HepG2 (cell line): Measurements from ENCODE around the gene OR2AG1. TPM values are rescaled to one million over a fixed set of nuclear protein-coding genes. Genes with fewer than 3 reads are reported as not detected.
A peak's percentile ranks its signal among the peaks of the same experiment; 100 is the strongest.

Experiments
- ADNP ChIP-seq: sonication (generic); formaldehyde crosslinking; IDR thresholded peaks from 2 replicates; pipeline ENCODE4 v1.4.0; 2020; ENCODE audit warnings: missing genetic modification reagents
- CHCHD3 ChIP-seq: sonication (generic); formaldehyde crosslinking; IDR thresholded peaks from 2 replicates; pipeline ENCODE4 v1.8.0; 2022; ENCODE audit warnings: mild to moderate bottlenecking, missing genetic modification reagents, moderate library complexity
- CTCF ChIP-seq: sonication (generic); formaldehyde crosslinking; IDR thresholded peaks from 2 replicates; pipeline ENCODE4 v1.5.0; 2020; ENCODE audit warnings: mild to moderate bottlenecking, missing genetic modification reagents, moderate library complexity
- RBM39 ChIP-seq: fragments of 200-400 bp; formaldehyde crosslinking; IDR thresholded peaks from one replicate; pipeline ENCODE4 v1.6.1; 2018; ENCODE audit warnings: antibody characterized with exemption, mild to moderate bottlenecking, low read depth, low read length; ENCODE audit not compliant: poor library complexity, severe bottlenecking
- RFX1 ChIP-seq: fragments of 450-650 bp; IDR thresholded peaks from 2 replicates; pipeline ENCODE4 v1.6.1; 2017
- SCMH1 ChIP-seq: sonication (generic); formaldehyde crosslinking; IDR thresholded peaks from 2 replicates; pipeline ENCODE4 v1.9.0; 2021; ENCODE audit warnings: missing genetic modification reagents, mild to moderate bottlenecking, borderline replicate concordance
- SNAPC4 ChIP-seq: sonication (generic); formaldehyde crosslinking; IDR thresholded peaks from 2 replicates; pipeline ENCODE4 v1.4.0; 2020; ENCODE audit warnings: mild to moderate bottlenecking, missing genetic modification reagents
- TAF15 ChIP-seq: fragments of 200-400 bp; formaldehyde crosslinking; IDR thresholded peaks from one replicate; pipeline ENCODE4 v1.6.1; 2018; ENCODE audit warnings: mild to moderate bottlenecking, low read depth, low read length; ENCODE audit not compliant: poor library complexity, severe bottlenecking
- TBL1XR1 ChIP-seq: fragments of 150-350 bp; IDR thresholded peaks from 2 replicates; pipeline ENCODE4 v1.6.1; 2014; ENCODE audit warnings: borderline replicate concordance, low read length; ENCODE audit not compliant: partially characterized antibody
- ZNF225 ChIP-seq: sonication (generic); formaldehyde crosslinking; IDR thresholded peaks from 2 replicates; pipeline ENCODE4 v1.4.0; 2020; ENCODE audit warnings: mild to moderate bottlenecking, missing genetic modification reagents
- polyA plus RNA-seq, 8 experiments: library from polyadenylated mRNA; depleted of rRNA in 3 of 8; stranded (reverse) in 7 of 8; unstranded in 1 of 8; fragments of >200 nt; fragmentation: Illumina TruSeq in 4 of 8; extraction: Trizol in 4 of 8; gene quantifications; 2 replicates each; pipeline versions ENCODE4 v1.2.1 to v1.2.3, GENCODE V29; 2011 to 2016; ENCODE audit warnings: low read depth in 4 of 8, missing spikeins in 1 of 8, mixed read lengths in 1 of 8; ENCODE audit not compliant: insufficient read depth in 1 of 8
- total RNA-seq, 5 experiments: library from RNA; depleted of rRNA; stranded (reverse); fragments of >200 nt; fragmentation: Illumina TruSeq; extraction: Trizol; gene quantifications; 2 replicates each; pipeline ENCODE4 v1.2.3, GENCODE V29; 2016; ENCODE audit warnings: low read depth in 1 of 5

The OR2AG1 gene
- total and polyA plus RNA-seq, 2 of the 13 experiments (the other 11 are each of a cell fraction or from before 2014, with no cell fraction given), result not detected

- no peak for TF ChIP-seq CHCHD3 (CRISPR knock-in tag)
- no peak for TF ChIP-seq RBM39
- TF ChIP-seq TBL1XR1, result no peak
- TF ChIP-seq TAF15, result no peak
- TF ChIP-seq ADNP (CRISPR knock-in tag), result no peak
- TF ChIP-seq ZNF225 (CRISPR knock-in tag), result no peak
- TF ChIP-seq RFX1, result no peak
- no peak for TF ChIP-seq SNAPC4
- no peak for TF ChIP-seq SCMH1 (CRISPR knock-in tag)
- TF ChIP-seq CTCF (CRISPR knock-in tag), result peak; percentile 71
- TF ChIP-seq, all 625 proteins: peak for 4
Observed at GRCh38 chr11:6755303-6755952, 27.4 kb upstream of the OR2AG1 start (continued).
